Endodermal cell (in vitro differentiated cells): ENCODE data around the gene SDK1. TPM values are rescaled to one million over a fixed set of nuclear protein-coding genes. Genes with fewer than 3 reads are reported as not detected.

Source experiments
- DNase-seq: peaks from one replicate; pipeline ENCODE4 v3.0.0-alpha.2; 2017
- H3K27ac ChIP-seq: 2 replicates; pipeline ENCODE4 v1.5.1; 2013; ENCODE audit warnings: mild to moderate bottlenecking, low read depth, low read length, moderate library complexity
- H3K27me3 ChIP-seq: 2 replicates; pipeline ENCODE4 v1.6.1; 2013; ENCODE audit warnings: mild to moderate bottlenecking, low read length, moderate library complexity; ENCODE audit not compliant: insufficient read depth, control insufficient read depth, poor library complexity, severe bottlenecking
- H3K36me3 ChIP-seq: 2 replicates; pipeline ENCODE4 v1.7.0; 2013; ENCODE audit warnings: mild to moderate bottlenecking, low read length, moderate library complexity; ENCODE audit not compliant: control insufficient read depth, insufficient read depth
- H3K4me1 ChIP-seq: one replicate; pipeline ENCODE4 v1.7.0; 2013; ENCODE audit warnings: low read length; ENCODE audit not compliant: control insufficient read depth, insufficient read depth
- H3K4me3 ChIP-seq: 2 replicates; pipeline ENCODE4 v1.5.1; 2013; ENCODE audit warnings: mild to moderate bottlenecking, low read length, moderate library complexity
- H3K9ac ChIP-seq: 2 replicates; pipeline ENCODE4 v1.6.1; 2013; ENCODE audit warnings: mild to moderate bottlenecking, low read length, moderate library complexity; ENCODE audit not compliant: poor library complexity, severe bottlenecking; ENCODE audit errors: extremely low read depth
- H3K9me3 ChIP-seq: 2 replicates; pipeline ENCODE4 v1.6.1; 2013; ENCODE audit warnings: mild to moderate bottlenecking, low read length, moderate library complexity; ENCODE audit not compliant: control insufficient read depth
- H3K27ac Mint-ChIP-seq: 2 replicates; pipeline ENCODE4 v1.8.0; 2020; ENCODE audit warnings: mixed read lengths
- H3K27me3 Mint-ChIP-seq: 2 replicates; pipeline ENCODE4 v1.8.0; 2021; ENCODE audit warnings: mild to moderate bottlenecking, mixed read lengths; ENCODE audit not compliant: insufficient read depth
- H3K36me3 Mint-ChIP-seq: 2 replicates; pipeline ENCODE4 v1.8.0; 2020; ENCODE audit warnings: low read depth, mixed read lengths
- H3K4me1 Mint-ChIP-seq: 2 replicates; pipeline ENCODE4 v1.8.0; 2020; ENCODE audit warnings: mixed read lengths
- H3K4me3 Mint-ChIP-seq: 2 replicates; pipeline ENCODE4 v1.8.0; 2020; ENCODE audit warnings: mild to moderate bottlenecking, moderate library complexity, mixed read lengths
- H3K9me3 Mint-ChIP-seq: 2 replicates; pipeline ENCODE4 v1.8.0; 2020; ENCODE audit warnings: mild to moderate bottlenecking, mixed read lengths
- WGBS, 2 experiments: methylation state at CpG; one replicate each; pipeline versions ENCODE4 v1.1.5 to v1.1.7; 2013; ENCODE audit warnings: missing lambda C conversion rate in 2 of 2, mixed read lengths in 1 of 2; ENCODE audit not compliant: insufficient coverage in 1 of 2, insufficient read length in 1 of 2; 5-methylcytosine and 5-hydroxymethylcytosine counted together
- total RNA-seq, 2 donors: library from RNA; stranded (reverse); fragmentation: NEBNext Ultra II Directional in 1 of 2; extraction: Animal tissue kit (Norgen Biotek cat#: 25700) in 1 of 2; gene quantifications; 2 replicates in 1 of 2; 3 replicates in 1 of 2; pipeline ENCODE4 v1.2.1, GENCODE V29; 2021
- TF ChIP-seq, protein P1 (sequence below): fragments of 200-600 bp; sonication (generic); conservative IDR thresholded peaks from 2 replicates; pipeline ENCODE4 v1.5.0; 2021; ENCODE audit warnings: antibody characterized with exemption, mild to moderate bottlenecking

SDK1 gene
- total RNA-seq, 2 donors from 2014 or later: 22.7 to 23.1 TPM

GRCh38 chr7:4080954-4081353 lies 779.9 kb downstream of the SDK1 start:
- H3K4me3 ChIP-seq: no peak overlapping the region
- H3K27me3 Mint-ChIP-seq: no peaks in the 10 kb centered on the region
- H3K27ac Mint-ChIP-seq: no peak overlapping the region
- peak; percentile 51 for DNase-seq
- peaks cover 6% of the 10 kb centered on the region for H3K9me3 Mint-ChIP-seq
- no peaks in the 10 kb centered on the region for H3K4me1 Mint-ChIP-seq
- no peaks in the 10 kb centered on the region for H3K36me3 ChIP-seq
- H3K4me1 ChIP-seq: no peaks in the 10 kb centered on the region
- H3K36me3 Mint-ChIP-seq: peaks cover 30% of the 10 kb centered on the region
- no peak overlapping the region for H3K4me3 Mint-ChIP-seq
- TF ChIP-seq, protein P1, sequence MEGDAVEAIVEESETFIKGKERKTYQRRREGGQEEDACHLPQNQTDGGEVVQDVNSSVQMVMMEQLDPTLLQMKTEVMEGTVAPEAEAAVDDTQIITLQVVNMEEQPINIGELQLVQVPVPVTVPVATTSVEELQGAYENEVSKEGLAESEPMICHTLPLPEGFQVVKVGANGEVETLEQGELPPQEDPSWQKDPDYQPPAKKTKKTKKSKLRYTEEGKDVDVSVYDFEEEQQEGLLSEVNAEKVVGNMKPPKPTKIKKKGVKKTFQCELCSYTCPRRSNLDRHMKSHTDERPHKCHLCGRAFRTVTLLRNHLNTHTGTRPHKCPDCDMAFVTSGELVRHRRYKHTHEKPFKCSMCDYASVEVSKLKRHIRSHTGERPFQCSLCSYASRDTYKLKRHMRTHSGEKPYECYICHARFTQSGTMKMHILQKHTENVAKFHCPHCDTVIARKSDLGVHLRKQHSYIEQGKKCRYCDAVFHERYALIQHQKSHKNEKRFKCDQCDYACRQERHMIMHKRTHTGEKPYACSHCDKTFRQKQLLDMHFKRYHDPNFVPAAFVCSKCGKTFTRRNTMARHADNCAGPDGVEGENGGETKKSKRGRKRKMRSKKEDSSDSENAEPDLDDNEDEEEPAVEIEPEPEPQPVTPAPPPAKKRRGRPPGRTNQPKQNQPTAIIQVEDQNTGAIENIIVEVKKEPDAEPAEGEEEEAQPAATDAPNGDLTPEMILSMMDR: peak; percentile 13
- no peak overlapping the region for H3K27ac ChIP-seq
- 90 to 94% methylated on average over 13 of the region's 13 CpGs for WGBS, 2 experiments
- H3K9me3 ChIP-seq: no peaks in the 10 kb centered on the region
- H3K27me3 ChIP-seq: no peaks in the 10 kb centered on the region
- no peak overlapping the region for H3K9ac ChIP-seq

GRCh38 chr7:4083513-4083912 lies 782.5 kb downstream of the SDK1 start:
- TF ChIP-seq, protein P1: no peak
- WGBS, 2 experiments: 88 to 100% methylated on average over 1 of the region's 1 CpG
- Mint-ChIP-seq H3K27me3 (no peaks in the 10 kb centered on the region), H3K36me3 (peaks cover 15% of the 10 kb centered on the region), H3K27ac (no peak overlapping the region), H3K9me3 (peaks cover under 1% of the 10 kb centered on the region), H3K4me3 (no peak overlapping the region), H3K4me1 (no peaks in the 10 kb centered on the region)
- no peak overlapping the region for H3K9ac ChIP-seq
- H3K4me1 ChIP-seq: no peaks in the 10 kb centered on the region
- DNase-seq: no peak
- H3K36me3 ChIP-seq: no peaks in the 10 kb centered on the region
- H3K27ac ChIP-seq: no peak overlapping the region
- H3K9me3 ChIP-seq: no peaks in the 10 kb centered on the region
- H3K27me3 ChIP-seq: no peaks in the 10 kb centered on the region
- no peak overlapping the region for H3K4me3 ChIP-seq

GRCh38 chr7:4084271-4084670 lies 783.2 kb downstream of the SDK1 start:
- H3K36me3 ChIP-seq: no peaks in the 10 kb centered on the region
- H3K27me3 ChIP-seq: no peaks in the 10 kb centered on the region
- Mint-ChIP-seq H3K27ac (no peak overlapping the region), H3K27me3 (no peaks in the 10 kb centered on the region), H3K4me1 (no peaks in the 10 kb centered on the region), H3K36me3 (peaks cover 12% of the 10 kb centered on the region), H3K9me3 (peaks cover 3% of the 10 kb centered on the region), H3K4me3 (no peak overlapping the region)
- peak; percentile 15 for DNase-seq
- H3K9ac ChIP-seq: no peak overlapping the region
- TF ChIP-seq, protein P1: no peak
- H3K4me3 ChIP-seq: no peak overlapping the region
- H3K9me3 ChIP-seq: no peaks in the 10 kb centered on the region
- H3K4me1 ChIP-seq: no peaks in the 10 kb centered on the region
- 89 to 100% methylated on average over 4 to 6 of the region's 6 CpGs for WGBS, 2 experiments
- no peak overlapping the region for H3K27ac ChIP-seq
